Epithelial cell of proximal tubule (primary cell): ENCODE data around the gene SPATA31D3. TPM values are rescaled to one million over a fixed set of nuclear protein-coding genes. Genes with fewer than 3 reads are reported as not detected.
"Not testable (repeated sequence)": the region's sequence is repeated elsewhere in the genome, so short reads cannot be mapped to it uniquely, and the experiment has no call there.

Experiments used
- DNase-seq: peaks from one replicate; pipeline ENCODE4 v3.0.0-alpha.2; 2011; ENCODE audit warnings: low read depth
- H3K4me3 ChIP-seq: 2 replicates; pipeline ENCODE4 v1.5.1; 2011; ENCODE audit warnings: low read depth, mild to moderate bottlenecking, low read length
- total RNA-seq: library from RNA; depleted of rRNA; stranded (reverse); fragments of >200 nt; gene quantifications from 2 replicates; pipeline ENCODE4 v1.2.3, GENCODE V29; 2015
- TF ChIP-seq, protein P1 (sequence below): conservative IDR thresholded peaks from 2 replicates; pipeline ENCODE4 v1.5.1; 2012; ENCODE audit warnings: low read depth, mild to moderate bottlenecking, low read length

Gene SPATA31D3
- total RNA-seq, 1 donor from 2014 or later, result not detected

- no peak for DNase-seq
- TF ChIP-seq, protein P1, sequence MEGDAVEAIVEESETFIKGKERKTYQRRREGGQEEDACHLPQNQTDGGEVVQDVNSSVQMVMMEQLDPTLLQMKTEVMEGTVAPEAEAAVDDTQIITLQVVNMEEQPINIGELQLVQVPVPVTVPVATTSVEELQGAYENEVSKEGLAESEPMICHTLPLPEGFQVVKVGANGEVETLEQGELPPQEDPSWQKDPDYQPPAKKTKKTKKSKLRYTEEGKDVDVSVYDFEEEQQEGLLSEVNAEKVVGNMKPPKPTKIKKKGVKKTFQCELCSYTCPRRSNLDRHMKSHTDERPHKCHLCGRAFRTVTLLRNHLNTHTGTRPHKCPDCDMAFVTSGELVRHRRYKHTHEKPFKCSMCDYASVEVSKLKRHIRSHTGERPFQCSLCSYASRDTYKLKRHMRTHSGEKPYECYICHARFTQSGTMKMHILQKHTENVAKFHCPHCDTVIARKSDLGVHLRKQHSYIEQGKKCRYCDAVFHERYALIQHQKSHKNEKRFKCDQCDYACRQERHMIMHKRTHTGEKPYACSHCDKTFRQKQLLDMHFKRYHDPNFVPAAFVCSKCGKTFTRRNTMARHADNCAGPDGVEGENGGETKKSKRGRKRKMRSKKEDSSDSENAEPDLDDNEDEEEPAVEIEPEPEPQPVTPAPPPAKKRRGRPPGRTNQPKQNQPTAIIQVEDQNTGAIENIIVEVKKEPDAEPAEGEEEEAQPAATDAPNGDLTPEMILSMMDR, result no peak
These were observed 36.6 kb upstream of the SPATA31D3 start for GRCh38 chr9:81906671-81907070.

GRCh38 chr9:81912135-81912534 lies 31.2 kb upstream of the SPATA31D3 start:
- H3K4me3 ChIP-seq, result no peak overlapping the region

More at GRCh38 chr9:81906671-81907070, 36.6 kb upstream of the SPATA31D3 start:
- no peak overlapping the region for H3K4me3 ChIP-seq

DNA sequence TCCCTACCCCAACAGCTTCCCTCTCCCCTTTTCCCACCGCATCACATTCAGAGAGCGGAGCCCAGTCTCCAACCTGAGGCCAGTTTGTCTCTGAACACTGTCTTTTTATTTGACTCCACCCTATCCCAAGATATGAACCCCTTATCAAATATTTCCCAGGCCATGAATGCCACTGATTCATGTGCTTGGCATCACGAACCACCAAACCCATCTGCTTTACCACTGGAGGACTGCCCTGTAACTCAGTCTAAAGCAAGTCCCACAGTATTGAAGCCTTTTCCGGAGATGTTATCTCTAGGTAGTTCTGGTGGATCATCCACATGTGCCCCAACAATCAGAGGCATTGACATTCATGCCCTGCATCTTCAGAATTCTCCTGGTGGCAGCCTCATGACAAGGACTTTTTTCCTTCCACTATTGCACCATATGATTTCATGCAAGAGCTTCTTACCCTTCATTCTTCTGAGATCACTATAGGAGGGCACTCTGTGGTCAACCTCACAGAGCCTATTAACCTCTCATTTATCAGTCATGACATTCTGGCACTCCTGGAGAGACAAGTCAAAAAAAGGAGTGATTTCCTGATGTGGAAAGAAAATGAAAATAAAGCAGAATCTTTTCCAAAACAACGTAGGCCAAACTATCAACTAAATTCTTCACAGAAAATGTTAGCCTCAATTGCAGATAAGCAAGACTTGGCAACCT lies 27.3 kb upstream of the SPATA31D3 start:
- DNase-seq, result no peak
- TF ChIP-seq, protein P1, result no peak
- no peak overlapping the region for H3K4me3 ChIP-seq

More at GRCh38 chr9:81912135-81912534, 31.2 kb upstream of the SPATA31D3 start:
- DNase-seq, result no peak
- TF ChIP-seq, protein P1, result no peak

DNA sequence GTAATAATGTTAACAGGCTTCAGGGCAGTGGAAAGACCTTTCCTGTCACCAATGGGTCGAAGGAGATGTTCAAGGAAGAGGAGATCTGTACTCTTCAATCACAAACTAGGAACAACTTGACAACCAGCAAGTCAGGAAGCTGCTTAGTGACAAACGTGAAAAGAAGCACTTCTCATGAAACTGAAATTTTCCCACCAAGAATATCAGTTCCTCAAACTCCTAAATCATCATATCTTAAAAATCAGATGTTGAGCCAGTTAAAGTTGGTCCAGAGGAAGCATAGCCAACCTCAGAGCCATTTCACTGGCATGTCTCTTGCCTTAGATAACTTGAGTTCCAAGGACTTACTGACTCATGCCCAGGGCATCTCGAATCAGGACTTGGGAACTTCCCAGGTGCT lies 24.8 kb upstream of the SPATA31D3 start:
- DNase-seq, H3K4me3 ChIP-seq: not testable (repeated sequence)

- not testable (repeated sequence) for H3K4me3 ChIP-seq
These were observed 15.0 kb upstream of the SPATA31D3 start, which contains the start of gene SPATA31D4 for GRCh38 chr9:81928305-81928704. SPATA31D4 (plus strand) TSS chr9:81928428; CDS start chr9:81928514, 86 bp downstream.

GRCh38 chr9:81930147-81930546 lies 13.2 kb upstream of the SPATA31D3 start:
- H3K4me3 ChIP-seq, DNase-seq: not testable (repeated sequence)

More at GRCh38 chr9:81928305-81928704, 15.0 kb upstream of the SPATA31D3 start, which contains the start of gene SPATA31D4:
- DNase-seq, result not testable (repeated sequence)

DNA sequence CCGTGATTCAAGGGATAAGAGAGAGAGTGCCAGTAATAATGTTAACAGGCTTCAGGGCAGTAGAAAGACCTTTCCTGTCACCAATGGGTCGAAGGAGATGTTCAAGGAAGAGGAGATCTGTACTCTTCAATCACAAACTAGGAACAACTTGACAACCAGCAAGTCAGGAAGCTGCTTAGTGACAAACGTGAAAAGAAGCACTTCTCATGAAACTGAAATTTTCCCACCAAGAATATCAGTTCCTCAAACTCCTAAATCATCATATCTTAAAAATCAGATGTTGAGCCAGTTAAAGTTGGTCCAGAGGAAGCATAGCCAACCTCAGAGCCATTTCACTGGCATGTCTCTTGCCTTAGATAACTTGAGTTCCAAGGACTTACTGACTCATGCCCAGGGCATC lies 9.8 kb upstream of the SPATA31D3 start:
- not testable (repeated sequence) for H3K4me3 ChIP-seq, DNase-seq

GRCh38 chr9:81948650-81949049 lies 5.3 kb downstream of the SPATA31D3 start:
- H3K4me3 ChIP-seq, DNase-seq: not testable (repeated sequence)

DNA sequence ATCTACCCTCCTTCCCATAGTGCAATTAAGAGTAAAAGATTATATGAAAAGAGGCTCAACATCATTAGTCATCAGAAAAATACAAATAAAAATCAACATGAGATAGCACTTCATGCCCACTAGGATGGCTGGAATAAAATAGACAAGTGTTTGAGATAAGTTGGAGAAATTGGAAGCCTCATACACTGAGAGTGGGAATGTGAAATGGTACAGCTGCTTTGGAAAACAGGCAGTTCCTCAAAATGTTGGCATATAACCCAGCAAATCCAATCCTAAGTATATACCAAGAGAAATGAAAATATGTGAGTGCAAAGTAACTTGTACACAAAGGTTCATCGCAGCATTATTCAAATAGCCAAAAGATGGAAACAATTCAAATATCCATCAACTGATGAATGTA lies 9.8 kb downstream of the SPATA31D3 start:
- H3K4me3 ChIP-seq, result no peak overlapping the region
- TF ChIP-seq, protein P1, result no peak
- DNase-seq, result no peak

DNA sequence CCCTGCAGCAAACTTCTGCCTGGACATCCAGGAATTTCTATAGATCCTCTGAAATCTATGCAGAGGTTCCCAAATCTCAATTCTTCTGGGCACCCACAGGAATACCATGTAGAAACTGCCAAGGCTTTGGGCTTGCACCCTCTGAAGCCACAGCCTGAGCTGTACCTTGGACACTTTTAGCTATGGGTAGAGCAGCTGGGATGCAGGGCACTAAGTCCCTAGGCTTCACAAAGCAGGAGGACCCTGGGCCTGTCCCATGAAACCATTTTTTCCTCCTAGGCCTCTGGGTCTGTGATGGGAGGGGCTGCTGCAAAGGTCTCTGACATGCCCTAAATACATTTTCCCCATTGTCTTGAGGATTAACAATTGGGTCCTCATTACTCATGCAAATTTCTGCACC lies 12.3 kb downstream of the SPATA31D3 start:
- H3K4me3 ChIP-seq, result no peak overlapping the region
- TF ChIP-seq, protein P1, result no peak
- no peak for DNase-seq
